ENCODE measurements around the gene RADIL. TPM values are rescaled to one million over a fixed set of nuclear protein-coding genes. Genes with fewer than 3 reads are reported as not detected.

Gene RADIL
- total RNA-seq, 1 donor from 2014 or later: 0.86 TPM

GRCh38 chr7:4825081-4825480 lies 58.4 kb downstream of the RADIL start:
- Histone ChIP-seq H3K79me2 (ENCODE audit: insufficient read depth, low read length) (no peaks in the 10 kb centered on the region), H3K4me1 (ENCODE audit: insufficient read depth, low read length) (no peaks in the 10 kb centered on the region), H3K27me3 (ENCODE audit: insufficient read depth, low read length) (no peaks in the 10 kb centered on the region), H3K4me2 (ENCODE audit: low read length) (no peak overlapping the region), H2AFZ (ENCODE audit: low read depth, low read length) (no peak overlapping the region), H3K27ac (ENCODE audit: low read depth, low read length) (no peak overlapping the region), H3K9ac (ENCODE audit: low read length) (no peak overlapping the region), H3K9me3 (ENCODE audit: insufficient read depth, low read depth, low read length) (no peaks in the 10 kb centered on the region), H3K36me3 (ENCODE audit: insufficient read depth, low read length) (no peaks in the 10 kb centered on the region), H3K4me3 (ENCODE audit: insufficient read depth, low read depth, low read length) (no peak overlapping the region), H4K20me1 (ENCODE audit: insufficient read depth, low read length) (no peaks in the 10 kb centered on the region)
- Mint-ChIP-seq H3K27ac (ENCODE audit: unreplicated experiment) (no peak overlapping the region), H3K4me1 (ENCODE audit: low read depth, unreplicated experiment) (no peaks in the 10 kb centered on the region), H3K36me3 (ENCODE audit: low read depth, unreplicated experiment) (no peaks in the 10 kb centered on the region), H3K9me3 (ENCODE audit: unreplicated experiment) (no peaks in the 10 kb centered on the region), H3K27me3 (ENCODE audit: low read depth, unreplicated experiment) (peaks cover 31% of the 10 kb centered on the region), H3K4me3 (ENCODE audit: unreplicated experiment) (no peak overlapping the region)
- FAIRE-seq (no peak), DNase-seq (ENCODE audit: low read depth) (no peak)
- TF ChIP-seq EZH2 (IDR thresholded peaks at IDR 0.05; ENCODE audit: insufficient read depth, low read length) (no peak), CTCF (IDR thresholded peaks at IDR 0.05; ENCODE audit: insufficient read depth, low read depth, low read length) (no peak)

GRCh38 chr7:4824120-4824775 lies 59.3 kb downstream of the RADIL start:
- no peaks in the 10 kb centered on the region for H3K4me1 ChIP-seq (ENCODE audit: insufficient read depth, low read length)
- DNase-seq (ENCODE audit: low read depth): no peak
- no peak overlapping the region for H2AFZ ChIP-seq (ENCODE audit: low read depth, low read length)
- H3K4me3 ChIP-seq (ENCODE audit: insufficient read depth, low read depth, low read length): no peak overlapping the region
- no peak for FAIRE-seq
- H3K4me2 ChIP-seq (ENCODE audit: low read length): no peak overlapping the region
- Mint-ChIP-seq H3K4me3 (ENCODE audit: unreplicated experiment) (no peak overlapping the region), H3K27ac (ENCODE audit: unreplicated experiment) (no peak overlapping the region), H3K9me3 (ENCODE audit: unreplicated experiment) (no peaks in the 10 kb centered on the region), H3K36me3 (ENCODE audit: low read depth, unreplicated experiment) (no peaks in the 10 kb centered on the region), H3K27me3 (ENCODE audit: low read depth, unreplicated experiment) (peaks cover 36% of the 10 kb centered on the region), H3K4me1 (ENCODE audit: low read depth, unreplicated experiment) (no peaks in the 10 kb centered on the region)
- no peaks in the 10 kb centered on the region for H3K36me3 ChIP-seq (ENCODE audit: insufficient read depth, low read length)
- no peak overlapping the region for H3K9ac ChIP-seq (ENCODE audit: low read length)
- no peaks in the 10 kb centered on the region for H3K79me2 ChIP-seq (ENCODE audit: insufficient read depth, low read length)
- no peaks in the 10 kb centered on the region for H3K9me3 ChIP-seq (ENCODE audit: insufficient read depth, low read depth, low read length)
- H4K20me1 ChIP-seq (ENCODE audit: insufficient read depth, low read length): no peaks in the 10 kb centered on the region
- TF ChIP-seq CTCF (IDR thresholded peaks at IDR 0.05; ENCODE audit: insufficient read depth, low read depth, low read length): no peak
- no peak for TF ChIP-seq EZH2 (IDR thresholded peaks at IDR 0.05; ENCODE audit: insufficient read depth, low read length)
- no peaks in the 10 kb centered on the region for H3K27me3 ChIP-seq (ENCODE audit: insufficient read depth, low read length)
- no peak overlapping the region for H3K27ac ChIP-seq (ENCODE audit: low read depth, low read length)

GRCh38 chr7:4823441-4824119 lies 59.9 kb downstream of the RADIL start:
- Histone ChIP-seq H3K4me1 (ENCODE audit: insufficient read depth, low read length) (no peaks in the 10 kb centered on the region), H3K9ac (ENCODE audit: low read length) (no peak overlapping the region), H3K27me3 (ENCODE audit: insufficient read depth, low read length) (no peaks in the 10 kb centered on the region), H3K36me3 (ENCODE audit: insufficient read depth, low read length) (no peaks in the 10 kb centered on the region), H3K9me3 (ENCODE audit: insufficient read depth, low read depth, low read length) (no peaks in the 10 kb centered on the region), H3K4me2 (ENCODE audit: low read length) (no peak overlapping the region), H3K79me2 (ENCODE audit: insufficient read depth, low read length) (no peaks in the 10 kb centered on the region), H3K4me3 (ENCODE audit: insufficient read depth, low read depth, low read length) (no peak overlapping the region), H4K20me1 (ENCODE audit: insufficient read depth, low read length) (no peaks in the 10 kb centered on the region), H3K27ac (ENCODE audit: low read depth, low read length) (no peak overlapping the region), H2AFZ (ENCODE audit: low read depth, low read length) (no peak overlapping the region)
- Mint-ChIP-seq H3K4me3 (ENCODE audit: unreplicated experiment) (no peak overlapping the region), H3K27ac (ENCODE audit: unreplicated experiment) (no peak overlapping the region), H3K36me3 (ENCODE audit: low read depth, unreplicated experiment) (no peaks in the 10 kb centered on the region), H3K4me1 (ENCODE audit: low read depth, unreplicated experiment) (no peaks in the 10 kb centered on the region), H3K9me3 (ENCODE audit: unreplicated experiment) (no peaks in the 10 kb centered on the region), H3K27me3 (ENCODE audit: low read depth, unreplicated experiment) (peaks cover 36% of the 10 kb centered on the region)
- TF ChIP-seq CTCF (IDR thresholded peaks at IDR 0.05; ENCODE audit: insufficient read depth, low read depth, low read length): no peak
- TF ChIP-seq EZH2 (IDR thresholded peaks at IDR 0.05; ENCODE audit: insufficient read depth, low read length): no peak
- FAIRE-seq: no peak
- DNase-seq (ENCODE audit: low read depth): no peak
